Breast epithelium (tissue), 4 donors: ENCODE measurements around the gene DNAJA3. TPM values are rescaled to one million over a fixed set of nuclear protein-coding genes. Genes with fewer than 3 reads are reported as not detected.

Experiments used
- DNase-seq, 2 donors: peaks; one replicate each; pipeline ENCODE4 v3.0.0-alpha.2; 2019; ENCODE audit warnings: low spot score in 2 of 2
- H3K27ac ChIP-seq, 2 donors: fragments of 200-600 bp; sonication (generic) in 1 of 2; one replicate each; pipeline ENCODE4 v1.5.1; 2016 to 2019; ENCODE audit warnings: mild to moderate bottlenecking in 1 of 2
- H3K27me3 ChIP-seq, 2 donors: fragments of 200-600 bp; sonication (generic) in 1 of 2; one replicate each; pipeline versions ENCODE4 v1.5.1 to v1.6.0; 2017 to 2019; ENCODE audit warnings: control low read depth in 1 of 2, mild to moderate bottlenecking in 1 of 2
- H3K36me3 ChIP-seq: fragments of 200-600 bp; one replicate; pipeline ENCODE4 v1.5.1; 2019
- H3K4me1 ChIP-seq, 2 donors: fragments of 200-600 bp; sonication (generic); one replicate each; pipeline ENCODE4 v1.5.1; 2016 to 2019; ENCODE audit warnings: control low read depth in 1 of 2
- H3K4me3 ChIP-seq, 3 donors: fragments of 200-600 bp; sonication (generic); 1 replicate in 2 of 3; 2 replicates in 1 of 3; pipeline ENCODE4 v1.5.1; 2016 to 2019; ENCODE audit warnings: mild to moderate bottlenecking in 3 of 3, moderate library complexity in 2 of 3
- H3K9me3 ChIP-seq, 2 donors: fragments of 200-600 bp; sonication (generic) in 1 of 2; one replicate each; pipeline ENCODE4 v1.5.1; 2016 to 2019; ENCODE audit warnings: control low read depth in 1 of 2
- POLR2A ChIP-seq: fragments of 450-650 bp; IDR thresholded peaks from one replicate; pipeline ENCODE4 v1.6.1; 2016; ENCODE audit warnings: antibody characterized with exemption, mild to moderate bottlenecking, moderate library complexity
- POLR2AphosphoS5 ChIP-seq, 3 donors: sonication (generic); formaldehyde crosslinking; IDR thresholded peaks; one replicate each; pipeline ENCODE4 v1.6.1; 2017; ENCODE audit warnings: antibody characterized with exemption in 3 of 3
- intact Hi-C: fragments of 100-400 bp; cut with DNase I; formaldehyde crosslinking; loops from one replicate; pipeline ENCODE4 v1.15.1; 2023; ENCODE audit warnings: low total_unique reads
- total RNA-seq, 3 donors: library from RNA; depleted of rRNA; stranded (reverse); fragments of >200 nt; gene quantifications; one replicate each; pipeline ENCODE4 v1.1.0, GENCODE V29; 2016
- TF ChIP-seq, protein P1 (sequence below), 3 donors: fragments of 450-650 bp; IDR thresholded peaks; one replicate each; pipeline ENCODE4 v1.5.1; 2016 to 2017; ENCODE audit warnings: antibody characterized with exemption in 3 of 3, mild to moderate bottlenecking in 3 of 3, moderate library complexity in 3 of 3

The DNAJA3 gene
- total RNA-seq, 3 donors from 2014 or later: 32.6 to 54.2 (median 45.9) TPM

DNA sequence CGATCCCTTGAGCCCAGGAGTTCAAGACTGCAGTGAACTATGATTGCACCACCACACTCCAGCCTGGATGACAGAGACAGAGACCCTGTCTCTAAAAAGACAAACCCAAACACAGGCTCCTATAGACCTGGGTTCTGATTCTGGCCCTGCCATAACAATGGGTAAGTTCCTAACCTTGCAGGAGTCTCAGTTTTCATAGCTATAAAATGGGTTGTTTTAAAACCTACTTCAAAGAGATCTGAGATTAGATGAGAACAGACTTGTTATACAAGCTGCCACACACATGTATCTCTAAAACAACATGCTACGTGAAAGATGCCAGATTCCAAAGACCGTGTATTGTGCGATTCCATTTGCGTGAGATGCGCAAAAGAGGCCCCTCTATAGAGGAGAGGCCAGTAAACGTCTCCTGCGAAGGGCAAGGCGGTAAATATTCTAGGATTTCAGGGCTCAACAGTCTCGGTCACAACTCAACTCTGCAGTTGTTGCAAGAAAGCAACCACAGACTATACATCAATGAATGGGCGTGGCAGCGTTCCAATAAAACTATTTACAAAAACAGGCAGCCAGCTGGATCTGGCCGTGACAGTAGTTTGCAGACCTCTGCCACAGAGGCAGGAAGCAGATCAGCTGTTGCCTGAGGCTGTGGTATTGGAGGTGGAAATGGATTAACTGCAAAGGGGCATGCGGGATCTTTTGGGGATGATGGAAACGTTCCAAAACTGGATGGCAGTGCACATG, 15.2 kb upstream of the DNAJA3 start:
- H3K4me1 ChIP-seq: peaks cover 0 to 4% of the 10 kb centered on the region in 2 donors
- no peak for TF ChIP-seq POLR2A
- TF ChIP-seq, protein P1, sequence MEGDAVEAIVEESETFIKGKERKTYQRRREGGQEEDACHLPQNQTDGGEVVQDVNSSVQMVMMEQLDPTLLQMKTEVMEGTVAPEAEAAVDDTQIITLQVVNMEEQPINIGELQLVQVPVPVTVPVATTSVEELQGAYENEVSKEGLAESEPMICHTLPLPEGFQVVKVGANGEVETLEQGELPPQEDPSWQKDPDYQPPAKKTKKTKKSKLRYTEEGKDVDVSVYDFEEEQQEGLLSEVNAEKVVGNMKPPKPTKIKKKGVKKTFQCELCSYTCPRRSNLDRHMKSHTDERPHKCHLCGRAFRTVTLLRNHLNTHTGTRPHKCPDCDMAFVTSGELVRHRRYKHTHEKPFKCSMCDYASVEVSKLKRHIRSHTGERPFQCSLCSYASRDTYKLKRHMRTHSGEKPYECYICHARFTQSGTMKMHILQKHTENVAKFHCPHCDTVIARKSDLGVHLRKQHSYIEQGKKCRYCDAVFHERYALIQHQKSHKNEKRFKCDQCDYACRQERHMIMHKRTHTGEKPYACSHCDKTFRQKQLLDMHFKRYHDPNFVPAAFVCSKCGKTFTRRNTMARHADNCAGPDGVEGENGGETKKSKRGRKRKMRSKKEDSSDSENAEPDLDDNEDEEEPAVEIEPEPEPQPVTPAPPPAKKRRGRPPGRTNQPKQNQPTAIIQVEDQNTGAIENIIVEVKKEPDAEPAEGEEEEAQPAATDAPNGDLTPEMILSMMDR (IDR thresholded peaks at IDR 0.05): no peak
- TF ChIP-seq POLR2AphosphoS5 (IDR thresholded peaks at IDR 0.05): no peak
- H3K36me3 ChIP-seq: no peaks in the 10 kb centered on the region
- no peaks in the 10 kb centered on the region for H3K9me3 ChIP-seq
- H3K27ac ChIP-seq: no peak overlapping the region
- H3K4me3 ChIP-seq: no peak overlapping the region
- intact Hi-C loops: no loop called here
- peak; percentile 67 to 68 for DNase-seq
- no peaks in the 10 kb centered on the region for H3K27me3 ChIP-seq

- no peaks in the 10 kb centered on the region for H3K9me3 ChIP-seq
- intact Hi-C loops: no loop called here
- H3K4me1 ChIP-seq: peaks cover 0 to 4% of the 10 kb centered on the region in 2 donors
- H3K27me3 ChIP-seq: no peaks in the 10 kb centered on the region
- DNase-seq: no peak
- H3K4me3 ChIP-seq: peak overlapping the region in 1 of 3 donors; percentile 19
- peak overlapping the region in 1 of 2 donors; percentile 48 for H3K27ac ChIP-seq
- H3K36me3 ChIP-seq: no peaks in the 10 kb centered on the region
- TF ChIP-seq, protein P1 (IDR thresholded peaks at IDR 0.05): no peak
- TF ChIP-seq POLR2AphosphoS5 (IDR thresholded peaks at IDR 0.05): no peak
- TF ChIP-seq POLR2A: no peak
Observed at GRCh38 chr16:4411684-4412083, 14.0 kb upstream of the DNAJA3 start.

- H3K27ac ChIP-seq: peak overlapping the region in 1 of 2 donors; percentile 48
- H3K9me3 ChIP-seq: no peaks in the 10 kb centered on the region
- H3K4me1 ChIP-seq: peaks cover 0 to 4% of the 10 kb centered on the region in 2 donors
- H3K27me3 ChIP-seq: no peaks in the 10 kb centered on the region
- intact Hi-C loops: no loop called here
- H3K36me3 ChIP-seq: no peaks in the 10 kb centered on the region
- no peak for TF ChIP-seq POLR2A
- TF ChIP-seq, protein P1 (IDR thresholded peaks at IDR 0.05): no peak
- TF ChIP-seq POLR2AphosphoS5 (IDR thresholded peaks at IDR 0.05): no peak
- no peak overlapping the region for H3K4me3 ChIP-seq
- DNase-seq: no peak
Observed at GRCh38 chr16:4412159-4412558, 13.5 kb upstream of the DNAJA3 start.

GRCh38 chr16:4412854-4413253, 12.8 kb upstream of the DNAJA3 start:
- TF ChIP-seq POLR2A: no peak
- TF ChIP-seq, protein P1 (IDR thresholded peaks at IDR 0.05): no peak
- no peak for TF ChIP-seq POLR2AphosphoS5 (IDR thresholded peaks at IDR 0.05)
- no peak for DNase-seq
- H3K27ac ChIP-seq: no peak overlapping the region
- intact Hi-C loops: no loop called here
- H3K9me3 ChIP-seq: no peaks in the 10 kb centered on the region
- no peak overlapping the region for H3K4me3 ChIP-seq
- H3K36me3 ChIP-seq: no peaks in the 10 kb centered on the region
- peaks cover 0 to 4% of the 10 kb centered on the region in 2 donors for H3K4me1 ChIP-seq
- H3K27me3 ChIP-seq: no peaks in the 10 kb centered on the region

DNA sequence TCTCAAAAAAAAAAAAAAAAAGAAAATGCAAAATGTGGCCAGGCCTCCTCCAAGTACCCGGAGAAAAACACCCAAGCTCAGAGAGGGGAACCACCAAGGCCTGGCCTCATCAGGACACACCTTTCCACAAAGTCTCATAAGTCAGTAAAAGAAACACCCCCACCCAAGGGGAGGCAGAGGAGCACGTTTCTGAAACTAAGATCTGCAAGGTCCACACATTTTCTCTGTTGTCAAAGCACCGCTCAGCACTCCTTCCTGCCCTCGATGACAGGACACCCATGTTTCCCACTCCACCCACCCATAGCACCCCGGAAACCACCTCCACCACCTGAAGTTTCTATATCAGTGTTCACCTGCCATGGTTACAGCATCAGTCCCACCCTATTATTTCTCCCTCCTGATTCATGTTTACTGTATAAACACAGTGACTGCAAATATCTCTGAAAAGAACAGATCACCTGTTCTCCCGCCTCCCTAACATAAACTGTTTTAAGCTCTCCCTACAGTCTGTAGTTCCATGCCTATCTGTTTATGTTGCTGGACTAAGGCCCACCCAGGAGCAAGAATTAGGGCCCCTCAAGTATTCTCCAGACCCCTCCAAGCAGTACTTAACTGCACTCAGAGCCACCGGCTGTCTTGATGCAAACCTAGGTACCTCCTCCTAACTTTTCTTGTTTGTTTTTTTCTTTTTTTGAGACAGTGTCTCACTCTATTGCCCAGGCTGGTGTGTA, 11.3 kb upstream of the DNAJA3 start:
- intact Hi-C loops: no loop called here
- Histone ChIP-seq H3K27me3 (no peaks in the 10 kb centered on the region), H3K9me3 (no peaks in the 10 kb centered on the region), H3K36me3 (no peaks in the 10 kb centered on the region), H3K27ac (no peak overlapping the region), H3K4me1 (peaks cover 0 to 4% of the 10 kb centered on the region in 2 donors), H3K4me3 (no peak overlapping the region)
- DNase-seq: no peak
- TF ChIP-seq, protein P1 (IDR thresholded peaks at IDR 0.05): no peak
- TF ChIP-seq POLR2A (no peak), POLR2AphosphoS5 (IDR thresholded peaks at IDR 0.05) (no peak)
